Tibial nerve (tissue), 3 donors: Measurements from ENCODE around the gene MBD3L2B.

ENCODE experiments used
- CTCF ChIP-seq, 5 experiments: fragments of 200-600 bp in 3 of 5; fragments of 450-650 bp in 2 of 5; sonication (generic) in 3 of 5; IDR thresholded peaks; one replicate each; pipeline ENCODE4 v1.5.1; 2016 to 2019; ENCODE audit warnings: antibody characterized with exemption in 5 of 5, mild to moderate bottlenecking in 3 of 5, moderate library complexity in 2 of 5
- POLR2A ChIP-seq, 2 donors: fragments of 450-650 bp; IDR thresholded peaks; one replicate each; pipeline ENCODE4 v1.6.1; 2017; ENCODE audit warnings: antibody characterized with exemption in 2 of 2, mild to moderate bottlenecking in 2 of 2, moderate library complexity in 2 of 2

GRCh38 chr19:6983448-6983847 lies 37.8 kb downstream of the MBD3L2B start:
- no peak for TF ChIP-seq POLR2A (IDR thresholded peaks at IDR 0.05)
- TF ChIP-seq CTCF (IDR thresholded peaks at IDR 0.05) = no peak
